SK-N-SH (cell line): ENCODE measurements around the gene CDIP1. TPM values are rescaled to one million over a fixed set of nuclear protein-coding genes. Genes with fewer than 3 reads are reported as not detected.

Experiments
- CTCF ChIA-PET: fragments of 300-600, 350-600 bp; formaldehyde crosslinking; extraction: SDS; loops from one replicate; lab custom pipeline; 2021; lab: Yijun Ruan, JAX
- POLR2A ChIA-PET: fragments of 350-600 bp; sonication (Branson Sonifier 250); formaldehyde crosslinking; extraction: SDS; loops from one replicate; lab custom pipeline; 2020; ENCODE audit warnings: antibody characterized with exemption, inconsistent platforms; lab: Yijun Ruan, JAX
- DNase-seq: peaks from one replicate; pipeline ENCODE4 v3.0.0; 2012
- H2AFZ ChIP-seq: fragments of 200-600 bp; sonication (generic); 2 replicates; pipeline ENCODE4 v1.8.1; 2016; ENCODE audit warnings: antibody characterized with exemption, mild to moderate bottlenecking, low read depth
- H3F3A ChIP-seq: fragments of 200-600 bp; sonication (generic); replicated peaks from 2 replicates; pipeline ENCODE3; 2016; ENCODE audit warnings: antibody characterized with exemption, mild to moderate bottlenecking; ENCODE audit not compliant: insufficient read depth
- H3K27ac ChIP-seq, 2 experiments: fragments of 200-500 bp in 1 of 2; fragments of 200-600 bp in 1 of 2; sonication (Bioruptor generic) in 1 of 2; sonication (generic), shearing (Covaris generic) in 1 of 2; 2 replicates each; pipeline versions ENCODE4 v1.5.1 to v1.6.1; 2014 to 2016; ENCODE audit warnings: low read depth in 2 of 2, inconsistent platforms in 1 of 2, low read length in 1 of 2, mild to moderate bottlenecking in 1 of 2, mixed read lengths in 1 of 2
- H3K27me3 ChIP-seq: fragments of 200-600 bp; sonication (generic), shearing (Covaris generic); 2 replicates; pipeline ENCODE4 v1.6.1; 2016; ENCODE audit warnings: mixed run types; ENCODE audit not compliant: insufficient read depth
- H3K36me3 ChIP-seq, 2 experiments: fragments of 200-500 bp in 1 of 2; fragments of 200-600 bp in 1 of 2; sonication (Bioruptor generic) in 1 of 2; sonication (generic) in 1 of 2; replicated peaks in 1 of 2; 2 replicates each; pipeline versions ENCODE3 to v1.5.1; 2014 to 2016; ENCODE audit warnings: low read length in 1 of 2, mild to moderate bottlenecking in 1 of 2; ENCODE audit not compliant: insufficient read depth in 2 of 2, control insufficient read depth in 1 of 2
- H3K4me1 ChIP-seq, 2 experiments: fragments of 200-500 bp in 1 of 2; fragments of 200-600 bp in 1 of 2; sonication (Bioruptor generic) in 1 of 2; sonication (generic), shearing (Covaris generic) in 1 of 2; 2 replicates each; pipeline versions ENCODE4 v1.5.1 to v1.6.1; 2014 to 2016; ENCODE audit warnings: low read depth in 1 of 2, low read length in 1 of 2, mixed run types in 1 of 2; ENCODE audit not compliant: insufficient read depth in 2 of 2, control insufficient read depth in 1 of 2
- H3K4me2 ChIP-seq: fragments of 200-600 bp; sonication (generic), shearing (Covaris generic); 2 replicates; pipeline ENCODE4 v1.6.1; 2017; ENCODE audit warnings: mixed run types
- H3K4me3 ChIP-seq, 2 experiments: fragments of 200-500 bp in 1 of 2; fragments of 200-600 bp in 1 of 2; sonication (Bioruptor generic) in 1 of 2; sonication (generic), shearing (Covaris generic) in 1 of 2; 2 replicates each; pipeline versions ENCODE4 v1.5.1 to v1.8.1; 2014 to 2016; ENCODE audit warnings: low read depth in 2 of 2, inconsistent platforms in 1 of 2, low read length in 1 of 2, mild to moderate bottlenecking in 1 of 2, mixed read lengths in 1 of 2, moderate library complexity in 1 of 2
- H3K79me2 ChIP-seq: fragments of 200-600 bp; sonication (generic); 2 replicates; pipeline ENCODE4 v1.8.1; 2017; ENCODE audit warnings: mild to moderate bottlenecking; ENCODE audit not compliant: insufficient read depth
- H3K9ac ChIP-seq: fragments of 200-600 bp; sonication (generic); 2 replicates; pipeline ENCODE4 v1.6.1; 2017; ENCODE audit warnings: mixed run types
- H3K9me2 ChIP-seq: fragments of 200-600 bp; sonication (generic); 2 replicates; pipeline ENCODE4 v1.6.1; 2017; ENCODE audit warnings: mixed run types
- H3K9me3 ChIP-seq: fragments of 200-600 bp; sonication (generic); 2 replicates; pipeline ENCODE4 v1.6.1; 2017; ENCODE audit warnings: mixed run types, mild to moderate bottlenecking, moderate library complexity
- H4K20me1 ChIP-seq: fragments of 200-600 bp; sonication (generic); 2 replicates; pipeline ENCODE4 v1.6.1; 2017; ENCODE audit warnings: mild to moderate bottlenecking, mixed run types; ENCODE audit not compliant: insufficient read depth
- ELF1 ChIP-seq: IDR thresholded peaks from 2 replicates; pipeline ENCODE4 v1.4.0; 2012
- NRF1 ChIP-seq: IDR thresholded peaks from 2 replicates; pipeline ENCODE4 v1.6.1; 2012; ENCODE audit warnings: low read depth, mild to moderate bottlenecking, low read length
- POLR2AphosphoS5 ChIP-seq: IDR thresholded peaks from 2 replicates; pipeline ENCODE4 v1.6.1; 2012; ENCODE audit warnings: low read depth, low read length
- RCOR1 ChIP-seq: fragments of 150-350 bp; IDR thresholded peaks from 2 replicates; pipeline ENCODE4 v1.6.1; 2017; ENCODE audit warnings: antibody characterized with exemption, low read length
- SMC3 ChIP-seq: IDR thresholded peaks from 2 replicates; pipeline ENCODE4 v1.6.1; 2012; ENCODE audit warnings: low read depth, low read length, improper control_type of control experiment
- TAF1 ChIP-seq: IDR thresholded peaks from 2 replicates; pipeline ENCODE4 v1.6.1; 2012; ENCODE audit warnings: low read depth, mild to moderate bottlenecking, low read length, moderate library complexity, borderline replicate concordance
- TCF12 ChIP-seq: IDR thresholded peaks from 2 replicates; pipeline ENCODE4 v1.4.0; 2012
- YY1 ChIP-seq: IDR thresholded peaks from 2 replicates; pipeline ENCODE4 v1.4.0; 2012; ENCODE audit warnings: low read depth, mild to moderate bottlenecking
- WGBS: methylation state at CpG from one replicate; pipeline ENCODE4 v1.1.6; 2017; ENCODE audit warnings: low lambda C conversion rate; 5-methylcytosine and 5-hydroxymethylcytosine counted together
- polyA plus RNA-seq, 3 experiments: library from polyadenylated mRNA; depleted of rRNA; stranded (reverse); fragments of >200 nt; gene quantifications; 2 replicates each; pipeline ENCODE4 v1.2.3, GENCODE V29; 2012
- TF ChIP-seq, protein P1 (sequence below): IDR thresholded peaks from 2 replicates; pipeline ENCODE4; 2012
- TF ChIP-seq, protein P2 (sequence below): IDR thresholded peaks from 2 replicates; pipeline ENCODE4 v1.6.1; 2012; ENCODE audit warnings: mild to moderate bottlenecking, low read depth, low read length, moderate library complexity
- TF ChIP-seq, protein P3 (sequence below): IDR thresholded peaks from 2 replicates; pipeline ENCODE4 v1.4.0; 2012; ENCODE audit warnings: low read depth

CDIP1 gene
- polyA plus RNA-seq, 1 of the 3 experiments (the other 2 are of a cell fraction), result 30.2 TPM

DNA sequence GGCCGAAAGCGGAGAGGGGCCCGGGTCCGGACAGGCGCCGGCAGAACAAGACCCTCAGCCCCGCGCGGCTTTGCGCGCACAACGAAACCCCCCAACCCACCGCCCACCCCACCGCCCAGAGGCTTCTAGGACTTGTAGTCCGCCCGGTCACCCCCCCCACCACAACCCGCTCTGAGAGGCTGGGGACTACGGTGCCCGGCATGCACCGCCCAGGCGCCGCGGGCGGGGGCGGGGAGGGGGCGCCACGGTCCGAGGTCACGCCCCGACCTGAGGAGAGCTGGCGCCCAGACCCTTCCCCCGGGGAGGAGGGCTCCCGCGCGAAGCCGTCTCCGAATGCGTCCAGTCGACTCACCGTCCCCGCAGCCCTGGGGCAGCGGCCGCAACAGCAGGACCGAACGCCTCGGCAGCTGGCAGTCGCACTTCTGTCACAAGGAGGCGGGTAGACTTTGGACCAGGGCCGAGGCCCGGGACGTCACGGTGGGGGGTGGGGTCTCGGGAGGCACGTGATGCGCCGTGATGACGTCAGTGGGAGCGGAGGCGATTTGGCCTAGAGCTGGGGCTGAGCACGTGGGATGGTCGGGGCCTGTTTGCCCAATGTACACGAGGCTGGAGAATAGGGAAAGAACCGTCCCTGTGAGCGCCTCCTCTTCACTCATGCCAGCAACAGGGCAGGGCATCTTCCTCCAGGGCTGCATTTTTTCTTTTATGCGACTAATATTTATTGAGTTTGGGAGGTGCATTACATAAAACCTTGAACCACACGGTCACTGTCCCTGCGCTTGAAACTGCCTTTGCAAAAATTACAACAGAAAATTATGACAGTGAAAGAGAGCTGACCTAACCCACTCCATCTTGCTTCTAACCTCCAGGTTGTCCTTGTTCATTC is at the start of gene CDIP1 (continued):
- TF ChIP-seq, protein P1, sequence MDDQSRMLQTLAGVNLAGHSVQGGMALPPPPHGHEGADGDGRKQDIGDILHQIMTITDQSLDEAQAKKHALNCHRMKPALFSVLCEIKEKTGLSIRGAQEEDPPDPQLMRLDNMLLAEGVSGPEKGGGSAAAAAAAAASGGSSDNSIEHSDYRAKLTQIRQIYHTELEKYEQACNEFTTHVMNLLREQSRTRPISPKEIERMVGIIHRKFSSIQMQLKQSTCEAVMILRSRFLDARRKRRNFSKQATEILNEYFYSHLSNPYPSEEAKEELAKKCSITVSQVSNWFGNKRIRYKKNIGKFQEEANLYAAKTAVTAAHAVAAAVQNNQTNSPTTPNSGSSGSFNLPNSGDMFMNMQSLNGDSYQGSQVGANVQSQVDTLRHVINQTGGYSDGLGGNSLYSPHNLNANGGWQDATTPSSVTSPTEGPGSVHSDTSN, result no peak; the same call in 1 of the 2 replicates
- TF ChIP-seq, protein P2, sequence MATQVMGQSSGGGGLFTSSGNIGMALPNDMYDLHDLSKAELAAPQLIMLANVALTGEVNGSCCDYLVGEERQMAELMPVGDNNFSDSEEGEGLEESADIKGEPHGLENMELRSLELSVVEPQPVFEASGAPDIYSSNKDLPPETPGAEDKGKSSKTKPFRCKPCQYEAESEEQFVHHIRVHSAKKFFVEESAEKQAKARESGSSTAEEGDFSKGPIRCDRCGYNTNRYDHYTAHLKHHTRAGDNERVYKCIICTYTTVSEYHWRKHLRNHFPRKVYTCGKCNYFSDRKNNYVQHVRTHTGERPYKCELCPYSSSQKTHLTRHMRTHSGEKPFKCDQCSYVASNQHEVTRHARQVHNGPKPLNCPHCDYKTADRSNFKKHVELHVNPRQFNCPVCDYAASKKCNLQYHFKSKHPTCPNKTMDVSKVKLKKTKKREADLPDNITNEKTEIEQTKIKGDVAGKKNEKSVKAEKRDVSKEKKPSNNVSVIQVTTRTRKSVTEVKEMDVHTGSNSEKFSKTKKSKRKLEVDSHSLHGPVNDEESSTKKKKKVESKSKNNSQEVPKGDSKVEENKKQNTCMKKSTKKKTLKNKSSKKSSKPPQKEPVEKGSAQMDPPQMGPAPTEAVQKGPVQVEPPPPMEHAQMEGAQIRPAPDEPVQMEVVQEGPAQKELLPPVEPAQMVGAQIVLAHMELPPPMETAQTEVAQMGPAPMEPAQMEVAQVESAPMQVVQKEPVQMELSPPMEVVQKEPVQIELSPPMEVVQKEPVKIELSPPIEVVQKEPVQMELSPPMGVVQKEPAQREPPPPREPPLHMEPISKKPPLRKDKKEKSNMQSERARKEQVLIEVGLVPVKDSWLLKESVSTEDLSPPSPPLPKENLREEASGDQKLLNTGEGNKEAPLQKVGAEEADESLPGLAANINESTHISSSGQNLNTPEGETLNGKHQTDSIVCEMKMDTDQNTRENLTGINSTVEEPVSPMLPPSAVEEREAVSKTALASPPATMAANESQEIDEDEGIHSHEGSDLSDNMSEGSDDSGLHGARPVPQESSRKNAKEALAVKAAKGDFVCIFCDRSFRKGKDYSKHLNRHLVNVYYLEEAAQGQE, result peak; percentile 52
- TF ChIP-seq RCOR1, result peak; percentile 64; the same call in 1 of the 2 replicates
- TF ChIP-seq TCF12, result peak; percentile 45; the same call in 1 of the 2 replicates
- no peak for TF ChIP-seq ELF1
- TF ChIP-seq POLR2AphosphoS5, result peak; percentile 42; the same call in 1 of the 2 replicates
- TF ChIP-seq TAF1, result peak; percentile 17; the same call in 1 of the 2 replicates
- TF ChIP-seq, protein P3, sequence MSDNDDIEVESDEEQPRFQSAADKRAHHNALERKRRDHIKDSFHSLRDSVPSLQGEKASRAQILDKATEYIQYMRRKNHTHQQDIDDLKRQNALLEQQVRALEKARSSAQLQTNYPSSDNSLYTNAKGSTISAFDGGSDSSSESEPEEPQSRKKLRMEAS, result peak; percentile 100
- TF ChIP-seq YY1, result no peak

DNA sequence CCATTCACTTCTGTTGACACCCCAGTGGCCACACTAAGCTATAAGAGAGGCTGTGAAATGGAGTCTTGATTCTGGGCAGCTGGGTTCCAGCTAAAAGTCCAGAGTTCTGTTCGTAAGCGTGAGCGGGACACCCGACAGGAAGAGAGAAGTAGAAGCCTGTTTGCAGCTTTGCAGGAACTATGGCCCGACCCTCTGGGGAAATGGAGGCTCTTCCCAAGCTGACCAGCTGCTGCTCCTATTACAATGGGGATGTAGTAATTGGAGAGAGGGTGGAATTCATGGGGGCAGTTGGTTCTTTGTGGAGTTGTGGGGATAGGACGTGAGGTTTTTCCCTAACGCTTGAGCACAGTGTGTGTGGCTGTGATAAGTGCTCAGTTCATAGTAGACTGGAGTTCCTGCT is 47.7 kb upstream of the CDIP1 start:
- DNase-seq, result no peak
- POLR2A ChIA-PET, result no interaction called here

More for the DNA sequence above, 47.7 kb upstream of the CDIP1 start:
- H3K4me3 ChIP-seq, result no peak overlapping the region
- no peaks in the 10 kb centered on the region for H4K20me1 ChIP-seq
- H3K4me1 ChIP-seq, result no peaks in the 10 kb centered on the region
- H3K27me3 ChIP-seq, result no peaks in the 10 kb centered on the region
- no peak overlapping the region for H3K4me2 ChIP-seq
- TF ChIP-seq SMC3 (no peak), NRF1 (no peak), TAF1 (no peak)
- CTCF ChIA-PET, result interaction anchor here (0.7 to 5.6 kb wide), 27 partner anchors 8 to 370 kb away, joined by 3 to 64 read pairs (median 7); partner anchors contain the start of genes C16orf96 and NMRAL1
- H3F3A ChIP-seq, result no peaks in the 10 kb centered on the region
- H3K9me3 ChIP-seq, result no peaks in the 10 kb centered on the region
- H3K79me2 ChIP-seq, result no peaks in the 10 kb centered on the region
- no peak overlapping the region for H3K9ac ChIP-seq
- no peaks in the 10 kb centered on the region for H3K9me2 ChIP-seq
- 58% methylated on average over 7 of the region's 7 CpGs for WGBS
- no peak overlapping the region for H2AFZ ChIP-seq
- H3K27ac ChIP-seq, result no peak overlapping the region
- H3K36me3 ChIP-seq, result no peaks in the 10 kb centered on the region
